NCI-H526 (cell line): Measurements from ENCODE around the gene FHIP2A.
"Not testable (repeated sequence)": the region's sequence is repeated elsewhere in the genome, so short reads cannot be mapped to it uniquely, and the experiment has no call there.

ENCODE experiments used
- DNase-seq, 2 experiments: peaks; one replicate each; lab custom pipeline; 2025; lab: John Stamatoyannopoulos, UW

The FHIP2A gene, protein sequence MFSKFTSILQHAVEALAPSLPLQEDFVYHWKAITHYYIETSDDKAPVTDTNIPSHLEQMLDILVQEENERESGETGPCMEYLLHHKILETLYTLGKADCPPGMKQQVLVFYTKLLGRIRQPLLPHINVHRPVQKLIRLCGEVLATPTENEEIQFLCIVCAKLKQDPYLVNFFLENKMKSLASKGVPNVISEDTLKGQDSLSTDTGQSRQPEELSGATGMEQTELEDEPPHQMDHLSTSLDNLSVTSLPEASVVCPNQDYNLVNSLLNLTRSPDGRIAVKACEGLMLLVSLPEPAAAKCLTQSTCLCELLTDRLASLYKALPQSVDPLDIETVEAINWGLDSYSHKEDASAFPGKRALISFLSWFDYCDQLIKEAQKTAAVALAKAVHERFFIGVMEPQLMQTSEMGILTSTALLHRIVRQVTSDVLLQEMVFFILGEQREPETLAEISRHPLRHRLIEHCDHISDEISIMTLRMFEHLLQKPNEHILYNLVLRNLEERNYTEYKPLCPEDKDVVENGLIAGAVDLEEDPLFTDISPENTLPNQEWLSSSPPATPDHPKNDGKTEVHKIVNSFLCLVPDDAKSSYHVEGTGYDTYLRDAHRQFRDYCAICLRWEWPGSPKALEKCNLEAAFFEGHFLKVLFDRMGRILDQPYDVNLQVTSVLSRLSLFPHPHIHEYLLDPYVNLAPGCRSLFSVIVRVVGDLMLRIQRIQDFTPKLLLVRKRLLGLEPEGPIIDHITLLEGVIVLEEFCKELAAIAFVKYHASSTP

DNA sequence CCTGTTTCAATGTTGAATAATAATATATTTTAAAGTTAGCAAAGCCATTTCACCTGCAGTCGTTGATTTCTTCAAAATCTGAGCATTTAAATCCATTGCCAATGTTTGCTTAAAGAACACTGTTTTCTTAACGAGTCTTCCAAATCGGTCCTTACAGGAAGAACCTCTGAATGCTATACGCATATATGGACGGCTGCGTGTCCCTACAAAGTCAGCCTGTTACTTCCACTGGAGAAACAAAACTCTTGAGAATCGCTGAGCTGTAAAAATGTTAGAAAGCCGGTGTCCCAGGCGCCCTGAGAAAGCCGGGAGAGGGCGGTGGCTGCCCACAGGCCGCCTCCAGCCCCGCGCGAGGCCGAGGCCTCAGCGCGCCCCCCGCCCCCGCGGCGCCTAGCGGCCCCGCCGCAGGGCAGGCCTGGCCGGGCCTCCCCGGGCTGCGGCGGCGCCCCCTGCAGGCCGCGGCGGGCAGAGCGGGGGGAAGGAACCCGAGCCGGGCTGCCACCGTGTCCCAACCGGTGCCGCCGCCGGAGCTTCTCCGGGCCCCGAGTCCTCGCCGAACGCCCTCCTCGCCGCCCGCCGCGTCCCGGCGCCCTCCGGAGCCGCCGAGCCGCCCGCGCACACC, at the start of gene FHIP2A:
Gene FHIP2A (plus strand): TSS at position 488 of the 622 bp plus-strand sequence. CDS start 299 bp downstream, outside the sequence.
- peak in 1 of 2 experiments; percentile 80 for DNase-seq

- no peak for DNase-seq
These were observed 48.9 kb upstream of the FHIP2A start for GRCh38 chr10:114772496-114773196.

DNA sequence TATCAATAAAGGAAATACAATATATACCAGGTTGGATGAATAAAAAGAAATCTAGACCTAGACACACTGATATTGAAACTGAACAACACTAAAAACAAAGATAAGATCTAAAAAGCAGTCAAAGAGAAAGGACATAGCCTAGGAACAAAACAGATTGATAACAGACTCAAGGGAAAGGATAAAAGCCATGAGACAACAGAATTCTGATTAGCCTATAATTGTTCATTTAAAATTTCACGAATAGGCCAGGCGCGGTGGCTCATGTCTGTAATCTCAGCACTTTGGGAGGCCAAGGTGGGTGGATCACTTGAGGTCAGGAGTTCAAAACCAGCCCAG, 48.4 kb upstream of the FHIP2A start:
- DNase-seq, result no peak

DNA sequence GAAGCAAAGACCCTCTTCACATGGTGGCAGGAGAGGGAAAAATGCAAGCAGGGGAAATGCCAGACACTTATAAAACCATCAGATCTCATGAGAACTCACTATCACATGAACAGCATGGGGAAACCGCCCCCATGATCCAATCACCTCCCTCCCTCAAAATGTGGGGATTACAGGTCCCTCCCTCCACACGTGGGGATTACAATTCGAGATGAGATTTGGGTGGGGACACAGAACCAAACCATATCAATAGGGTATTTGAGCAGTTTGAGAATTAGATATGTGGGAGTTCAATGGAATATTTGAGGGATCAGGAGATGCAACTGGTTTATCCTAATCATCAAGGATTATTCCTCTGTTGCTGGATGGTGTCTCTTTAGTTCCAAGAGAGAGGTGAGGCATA, 46.5 kb upstream of the FHIP2A start:
- DNase-seq, result not testable (repeated sequence)

DNA sequence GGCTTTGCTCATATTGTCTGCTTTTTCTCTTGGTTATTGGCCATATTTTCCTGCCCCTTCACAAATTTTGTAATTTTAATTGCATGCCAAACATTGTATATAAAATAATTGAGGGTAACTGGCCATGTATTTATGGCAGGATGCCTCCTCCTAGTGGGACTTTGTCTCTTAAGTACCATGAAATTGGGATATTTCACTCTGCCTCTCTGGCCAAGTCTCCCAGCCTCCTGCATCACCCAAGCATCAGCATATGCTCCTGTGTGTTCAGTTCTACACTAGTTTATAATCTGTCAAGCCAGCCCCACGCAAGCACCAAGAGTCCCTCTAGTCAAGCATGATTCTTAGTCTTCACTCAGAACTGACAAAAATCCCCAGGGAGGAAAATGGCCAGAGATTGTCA, 44.2 kb upstream of the FHIP2A start:
- no peak for DNase-seq

- no peak for DNase-seq
These were observed 41.6 kb upstream of the FHIP2A start for GRCh38 chr10:114779803-114780576.

DNA sequence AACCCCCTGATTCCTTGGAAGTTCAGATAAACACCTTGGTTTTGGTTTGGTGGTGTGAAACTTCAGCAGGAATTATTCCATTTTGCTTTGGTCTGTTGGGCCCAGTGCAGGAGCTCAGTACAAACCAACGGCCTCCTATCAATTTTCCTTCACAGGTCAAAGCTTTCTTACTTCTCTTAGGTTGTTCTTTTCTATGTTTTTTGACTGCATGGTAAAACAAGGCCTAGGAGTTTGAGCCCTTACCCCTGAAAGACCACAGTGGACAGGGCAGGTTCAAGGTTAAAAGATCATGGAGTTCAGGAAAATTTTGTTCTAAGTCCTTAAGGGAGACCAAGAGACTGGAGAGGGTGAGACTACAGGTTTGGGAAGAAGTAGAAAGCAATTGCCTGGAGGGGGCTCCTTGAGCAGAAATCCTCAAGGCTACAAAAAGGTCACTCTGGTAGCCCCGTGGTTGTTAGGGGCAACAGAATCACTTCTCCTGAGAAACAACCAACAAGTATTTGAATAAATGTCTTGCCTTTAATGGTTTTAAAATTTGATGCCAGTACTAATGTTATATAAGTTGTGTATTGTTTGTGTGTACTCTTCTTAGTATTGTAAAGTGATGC, 40.9 kb upstream of the FHIP2A start:
- no peak for DNase-seq

GRCh38 chr10:114782666-114783065, 38.9 kb upstream of the FHIP2A start:
- no peak for DNase-seq

DNA sequence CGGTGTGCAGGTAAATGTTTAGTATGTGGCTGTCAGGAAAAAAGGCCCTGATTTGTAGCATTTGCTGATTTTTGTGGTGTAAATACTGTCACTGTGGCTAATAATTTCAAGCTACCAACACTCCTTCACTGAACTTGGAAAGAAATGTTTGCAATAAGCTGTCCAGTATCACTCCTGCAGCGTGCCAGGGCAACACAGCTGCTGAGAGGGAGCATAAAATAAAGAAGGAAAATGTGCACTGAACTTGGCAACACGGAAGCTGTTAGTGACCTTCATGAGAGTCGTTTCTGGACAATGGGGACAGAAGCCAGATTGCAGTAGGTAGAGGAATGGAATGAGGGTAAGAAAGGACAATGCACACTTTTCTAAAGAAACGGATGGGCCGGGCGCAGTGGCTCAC, 37.9 kb upstream of the FHIP2A start:
- DNase-seq, result no peak

DNA sequence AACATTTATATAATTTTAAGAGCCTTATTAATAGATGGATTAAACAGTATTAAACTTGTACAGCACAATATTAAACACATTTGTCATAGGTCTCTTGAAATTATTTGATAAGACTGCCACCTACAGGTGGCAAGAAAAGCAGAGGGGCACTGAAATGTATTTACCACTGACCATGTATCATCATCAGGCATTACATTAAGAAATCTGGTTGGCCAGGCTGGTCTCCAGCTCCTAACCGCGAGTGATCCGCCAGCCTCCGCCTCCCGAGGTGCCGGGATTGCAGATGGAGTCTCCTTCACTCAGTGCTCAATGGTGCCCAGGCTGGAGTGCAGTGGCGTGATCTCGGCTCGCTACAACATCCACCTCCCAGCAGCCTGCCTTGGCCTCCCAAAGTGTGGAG, 35.1 kb upstream of the FHIP2A start:
- peak; percentile 16 to 50 for DNase-seq

DNA sequence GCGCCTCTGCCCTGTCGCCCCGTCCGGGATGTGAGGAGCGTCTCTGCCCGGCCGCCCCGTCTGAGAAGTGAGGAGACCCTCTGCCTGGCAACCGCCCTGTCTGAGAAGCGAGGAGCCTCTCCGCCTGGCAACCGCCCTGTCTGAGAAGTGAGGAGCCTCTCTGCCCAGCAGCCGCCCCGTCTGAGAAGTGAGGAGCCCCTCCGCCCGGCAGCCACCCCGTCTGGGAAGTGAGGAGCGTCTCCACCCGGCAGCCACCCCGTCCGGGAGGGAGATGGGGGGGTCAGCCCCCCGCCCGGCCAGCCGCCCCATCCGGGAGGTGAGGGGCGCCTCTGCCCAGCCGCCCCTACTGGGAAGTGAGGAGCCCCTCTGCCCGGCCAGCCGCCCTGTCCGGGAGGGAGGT, 34.4 kb upstream of the FHIP2A start:
- DNase-seq, result not testable (repeated sequence)

- no peak for DNase-seq
These were observed 29.8 kb upstream of the FHIP2A start for GRCh38 chr10:114791768-114792167.

DNA sequence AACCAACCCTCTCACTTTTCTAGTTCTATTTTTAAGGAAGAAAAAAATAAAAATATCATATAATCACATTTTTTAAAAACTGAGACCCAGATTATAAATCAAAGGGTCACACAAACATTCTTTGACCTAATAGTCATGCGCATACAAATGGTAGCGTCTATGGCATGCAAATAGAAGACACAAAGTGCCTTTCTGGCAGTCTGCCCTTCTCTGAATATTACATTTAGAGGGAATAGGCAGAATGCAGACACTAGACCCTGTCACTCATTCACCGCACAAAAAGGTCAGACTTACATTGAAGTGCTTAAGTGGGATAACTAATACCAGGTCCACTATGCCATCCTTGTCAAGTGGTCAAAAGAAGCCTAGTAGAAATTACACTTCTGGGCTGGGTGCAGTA, 26.5 kb upstream of the FHIP2A start:
- peak in 1 of 2 experiments; percentile 3 for DNase-seq

- no peak for DNase-seq
These were observed 21.2 kb upstream of the FHIP2A start for GRCh38 chr10:114800361-114800760.

- no peak for DNase-seq
These were observed 20.2 kb upstream of the FHIP2A start for GRCh38 chr10:114801411-114801813.

- no peak for DNase-seq
These were observed 19.4 kb upstream of the FHIP2A start for GRCh38 chr10:114802177-114802576.

GRCh38 chr10:114806562-114807391, 14.8 kb upstream of the FHIP2A start:
- DNase-seq, result no peak

- no peak for DNase-seq
These were observed 12.6 kb upstream of the FHIP2A start for GRCh38 chr10:114808982-114809381.

GRCh38 chr10:114810926-114811325, 10.7 kb upstream of the FHIP2A start:
- no peak for DNase-seq

- no peak for DNase-seq
These were observed 9.7 kb upstream of the FHIP2A start for GRCh38 chr10:114811862-114812261.
